K562 (cell line): ENCODE results near the gene BAIAP3. TPM values are rescaled to one million over a fixed set of nuclear protein-coding genes. Genes with fewer than 3 reads are reported as not detected.

Experiments used
- ATAC-seq: fragments of 200-7000 bp; cut with Tn5 transposase; 3 replicates; pipeline ENCODE4 v1.9.1; 2020; ENCODE audit warnings: moderate library complexity
- BruUV-seq: library from RNA; stranded (reverse); fragments of 400-500 nt; replicated peaks from 2 replicates; lab custom pipeline; 2021; lab: Mats Ljungman, UMichigan
- CTCF ChIA-PET: fragments of 300-600 bp; formaldehyde crosslinking; extraction: SDS; loops from one replicate; lab custom pipeline; 2021; ENCODE audit warnings: low intra/inter-chr PET ratio; lab: Yijun Ruan, JAX
- POLR2A ChIA-PET: fragments of 300-600, 350-650 bp; sonication (Branson Sonifier 250); formaldehyde crosslinking; extraction: SDS; loops from one replicate; lab custom pipeline; 2021; ENCODE audit warnings: antibody characterized with exemption, inconsistent platforms; lab: Yijun Ruan, JAX
- DNase-seq, 4 experiments: peaks; one replicate each; pipeline versions ENCODE4 v3.0.0 to v3.0.0-alpha.2; 2011 to 2018; ENCODE audit warnings: low spot score in 3 of 4, mixed read lengths in 3 of 4; ENCODE audit errors: extremely low read depth in 1 of 4
- FAIRE-seq: peaks from 2 replicates; lab custom pipeline; 2011; peaks lifted over from hg19 to GRCh38; lab: Jason Lieb, UNC
- H2AFZ ChIP-seq: 2 replicates; pipeline ENCODE4 v1.6.0; 2011; ENCODE audit warnings: low read depth, low read length, control low read depth, inconsistent platforms
- H3K27ac ChIP-seq: fragments of 200-600 bp; 3 replicates; pipeline ENCODE4 v1.8.0; 2011; ENCODE audit warnings: low read depth, mild to moderate bottlenecking, control low read depth, inconsistent platforms, low read length, moderate library complexity, mixed read lengths; ENCODE audit errors: extremely low read depth
- H3K27me3 ChIP-seq, 2 experiments: fragments of 300-600 bp in 1 of 2; 2 replicates in 1 of 2; 3 replicates in 1 of 2; pipeline versions ENCODE4 v1.6.0 to v1.8.0; 2011; ENCODE audit warnings: inconsistent platforms in 2 of 2, low read length in 2 of 2, mild to moderate bottlenecking in 1 of 2, mixed read lengths in 1 of 2, moderate library complexity in 1 of 2; ENCODE audit not compliant: control insufficient read depth in 2 of 2, insufficient read depth in 2 of 2
- H3K36me3 ChIP-seq: fragments of 300-600 bp; 3 replicates; pipeline ENCODE4 v1.8.0; 2011; ENCODE audit warnings: mild to moderate bottlenecking, low read length, inconsistent platforms; ENCODE audit not compliant: control insufficient read depth, insufficient read depth
- H3K4me1 ChIP-seq, 2 experiments: fragments of 200-600 bp in 1 of 2; replicated peaks in 1 of 2; 2 replicates in 1 of 2; 3 replicates in 1 of 2; pipeline versions ENCODE4 v1.5.1 to v1.8.0; 2011; ENCODE audit warnings: inconsistent platforms in 2 of 2, low read length in 2 of 2, mild to moderate bottlenecking in 1 of 2, mixed read lengths in 1 of 2, moderate library complexity in 1 of 2; ENCODE audit not compliant: control insufficient read depth in 2 of 2, insufficient read depth in 2 of 2
- H3K4me2 ChIP-seq: 2 replicates; pipeline ENCODE4 v1.6.1; 2011; ENCODE audit warnings: low read length, control low read depth, inconsistent platforms, mixed read lengths; ENCODE audit not compliant: insufficient read depth
- H3K4me3 ChIP-seq: fragments of 200-600 bp; sonication (generic), shearing (Covaris generic); 2 replicates; pipeline ENCODE4 v1.5.1; 2016; ENCODE audit warnings: control low read depth, inconsistent platforms
- H3K79me2 ChIP-seq: fragments of 200-600 bp; 3 replicates; pipeline ENCODE4 v1.8.0; 2011; ENCODE audit warnings: low read length, inconsistent platforms; ENCODE audit not compliant: control insufficient read depth, insufficient read depth
- H3K9ac ChIP-seq, 2 experiments: 2 replicates each; pipeline versions ENCODE4 v1.6.0 to v1.6.1; 2011; ENCODE audit warnings: low read depth in 2 of 2, low read length in 2 of 2, control low read depth in 1 of 2, inconsistent platforms in 1 of 2, mild to moderate bottlenecking in 1 of 2, mixed read lengths in 1 of 2; ENCODE audit not compliant: insufficient read depth in 1 of 2
- H3K9me1 ChIP-seq: one replicate; pipeline ENCODE4 v1.6.0; 2011; ENCODE audit warnings: inconsistent platforms, mild to moderate bottlenecking, low read length, moderate library complexity; ENCODE audit not compliant: control insufficient read depth, insufficient read depth
- H3K9me3 ChIP-seq: replicated peaks from 2 replicates; pipeline ENCODE4 v1.5.1; 2011; ENCODE audit warnings: low read depth, low read length, inconsistent platforms; ENCODE audit not compliant: control insufficient read depth, insufficient read depth
- H4K20me1 ChIP-seq: replicated peaks from 2 replicates; pipeline ENCODE4 v1.6.1; 2011; ENCODE audit warnings: low read length, inconsistent platforms, mixed read lengths; ENCODE audit not compliant: control insufficient read depth, insufficient read depth
- BCL6 ChIP-seq: fragments of 250-450 bp; sonication (Bioruptor Pico); IDR thresholded peaks from 2 replicates; pipeline ENCODE4 v1.4.0; 2020
- KDM5B ChIP-seq: fragments of 200-600 bp; sonication (generic); IDR thresholded peaks from 2 replicates; pipeline ENCODE4 v1.6.1; 2012; ENCODE audit warnings: low read depth, mild to moderate bottlenecking, moderate library complexity, low read length, control low read depth, inconsistent platforms; ENCODE audit not compliant: insufficient replicate concordance
- MAX ChIP-seq: sonication (generic); formaldehyde crosslinking; IDR thresholded peaks from 2 replicates; pipeline ENCODE4 v1.9.0; 2022; ENCODE audit warnings: mild to moderate bottlenecking, missing genetic modification reagents
- NR2F6 ChIP-seq: fragments of 450-650 bp; formaldehyde crosslinking; IDR thresholded peaks from 2 replicates; pipeline ENCODE4 v1.4.0; 2020; ENCODE audit warnings: mild to moderate bottlenecking
- SIRT6 ChIP-seq: IDR thresholded peaks from one replicate; pipeline ENCODE4 v1.6.1; 2012; ENCODE audit warnings: low read depth, mild to moderate bottlenecking, control low read depth, inconsistent platforms, low read length, moderate library complexity
- SP2 ChIP-seq: IDR thresholded peaks from 2 replicates; pipeline ENCODE4 v1.6.1; 2011; ENCODE audit warnings: mild to moderate bottlenecking, low read depth, low read length, moderate library complexity; ENCODE audit not compliant: poor library complexity, severe bottlenecking; ENCODE audit errors: extremely low read depth
- TAF15 ChIP-seq: fragments of 200-400 bp; formaldehyde crosslinking; IDR thresholded peaks from 2 replicates; pipeline ENCODE4 v1.6.1; 2017; ENCODE audit warnings: mild to moderate bottlenecking, low read depth, low read length, moderate library complexity
- ZNF780A ChIP-seq: fragments of 250-450 bp; sonication (Bioruptor Pico); IDR thresholded peaks from 2 replicates; pipeline ENCODE4 v1.5.0; 2021; ENCODE audit warnings: mild to moderate bottlenecking
- WGBS: fragments of 100-300 bp; shearing (Covaris generic); methylation state at CpG from one replicate; pipeline ENCODE4 v1.1.6; 2016; ENCODE audit warnings: low coverage, mixed read lengths; ENCODE audit not compliant: insufficient coverage; ENCODE audit errors: missing lambda C conversion rate; 5-methylcytosine and 5-hydroxymethylcytosine counted together
- in situ Hi-C: fragments of 300-500 bp; cut with MboI; formaldehyde crosslinking; loops from 4 replicates; pipeline ENCODE4 v1.15.0; 2018; ENCODE audit warnings: inconsistent platforms, mixed read lengths
- intact Hi-C: fragments of 100-400 bp; cut with micrococcal nuclease; formaldehyde crosslinking; loops from 2 replicates; pipeline ENCODE4 v1.14.2; 2022
- polyA plus RNA-seq, 8 experiments: library from polyadenylated mRNA; depleted of rRNA in 4 of 8; stranded (reverse) in 5 of 8; unstranded in 3 of 8; fragments of >200 nt; fragmentation: Nextera tagmentation in 2 of 8; fragmentation: Illumina TruSeq in 1 of 8; extraction: Ambion mirVana in 2 of 8; extraction: Trizol in 1 of 8; gene quantifications; 2 replicates each; pipeline versions ENCODE4 v1.2.1 to v1.2.3, GENCODE V29; 2011 to 2014; ENCODE audit warnings: inconsistent platforms in 1 of 8, missing spikeins in 1 of 8
- total RNA-seq, 7 experiments: library from RNA; depleted of rRNA in 6 of 7; stranded (reverse); fragments of >200 nt in 6 of 7; fragmentation: Illumina TruSeq in 2 of 7; extraction: Trizol in 2 of 7; gene quantifications; 2 replicates each; pipeline versions ENCODE4 v1.2.1 to v1.2.3, GENCODE V29; 2011 to 2021; ENCODE audit warnings: low replicate concordance in 1 of 7

BAIAP3 gene
- total and polyA plus RNA-seq, 9 of the 15 experiments (the other 6 are each of a cell fraction or from before 2014, with no cell fraction given) = 0.03 to 4.5 (median 0.57) TPM; not detected in 1

GRCh38 chr16:1312467-1312816 is 21.0 kb upstream of the BAIAP3 start:
- FAIRE-seq = no peak
- no peaks in the 10 kb centered on the region for H3K27me3 ChIP-seq
- H3K9me1 ChIP-seq = peaks cover 19% of the 10 kb centered on the region
- H3K36me3 ChIP-seq = peaks cover 70% of the 10 kb centered on the region
- no peak overlapping the region for H3K4me2 ChIP-seq
- H4K20me1 ChIP-seq = peaks cover 50% of the 10 kb centered on the region
- in situ Hi-C loops = no loop called here
- peaks cover 12 to 57% of the 10 kb centered on the region in 2 experiments for H3K4me1 ChIP-seq
- no peak for TF ChIP-seq SP2
- no peak for TF ChIP-seq ZNF780A (CRISPR knock-in tag)
- no peak for TF ChIP-seq TAF15
- TF ChIP-seq KDM5B = no peak
- TF ChIP-seq BCL6 (CRISPR knock-in tag) = no peak
- TF ChIP-seq, all 486 proteins: peak for 0
- Histone ChIP-seq H3K9ac (peak overlapping the region in 1 of 2 experiments; percentile 99; a peak in 1 of 4 replicates), H3K79me2 (peaks cover 67% of the 10 kb centered on the region), H3K27ac (no peak overlapping the region; the same call in 2 of the 3 replicates), H3K9me3 (no peaks in the 10 kb centered on the region), H3K4me3 (no peak overlapping the region), H2AFZ (no peak overlapping the region)
- intact Hi-C loops = no loop called here
- CTCF ChIA-PET = no interaction called here
- ATAC-seq (no peak), DNase-seq (no peak)
- BruUV-seq = no TSS peak
- POLR2A ChIA-PET = interaction anchor here (0.6 to 1.7 kb wide), 5 partner anchors 11 to 298 kb away, joined by 3 to 6 read pairs (median 4); no protein-coding TSS in a partner anchor
- 91% methylated on average over 14 of the region's 16 CpGs for WGBS

GRCh38 chr16:1312903-1313302 is 20.5 kb upstream of the BAIAP3 start:
- WGBS = 97% methylated on average over 15 of the region's 15 CpGs
- H4K20me1 ChIP-seq = peaks cover 50% of the 10 kb centered on the region
- ChIA-PET CTCF (no interaction called here), POLR2A (interaction anchor here (0.6 to 1.7 kb wide), 5 partner anchors 13 to 298 kb away, joined by 3 to 6 read pairs (median 4); no protein-coding TSS in a partner anchor)
- no peak overlapping the region for H2AFZ ChIP-seq
- peaks cover 20% of the 10 kb centered on the region for H3K9me1 ChIP-seq
- H3K36me3 ChIP-seq = peaks cover 74% of the 10 kb centered on the region
- FAIRE-seq (no peak), ATAC-seq (no peak), DNase-seq (no peak)
- no peak overlapping the region for H3K4me3 ChIP-seq
- BruUV-seq = no TSS peak
- H3K4me1 ChIP-seq = peaks cover 12 to 57% of the 10 kb centered on the region in 2 experiments
- intact Hi-C loops = no loop called here
- H3K27me3 ChIP-seq = no peaks in the 10 kb centered on the region
- H3K4me2 ChIP-seq = no peak overlapping the region
- peak overlapping the region in 1 of 2 experiments; percentile 85; a peak in 2 of 4 replicates for H3K9ac ChIP-seq
- in situ Hi-C loops = no loop called here
- no peak overlapping the region; the same call in 2 of the 3 replicates for H3K27ac ChIP-seq
- H3K79me2 ChIP-seq = peaks cover 68% of the 10 kb centered on the region
- H3K9me3 ChIP-seq = no peaks in the 10 kb centered on the region
- no peak for TF ChIP-seq SIRT6
- TF ChIP-seq NR2F6 (CRISPR knock-in tag) = no peak
- 0 out of 2 replicates have a peak, but pooled peaks have one; percentile 16 for TF ChIP-seq MAX
